Measurements from ENCODE around the gene TSHR. TPM values are rescaled to one million over a fixed set of nuclear protein-coding genes. Genes with fewer than 3 reads are reported as not detected.
A peak's percentile ranks its signal among the peaks of the same experiment; 100 is the strongest.

TSHR gene
- total RNA-seq, 1 experiment from 2014 or later = not detected

DNA sequence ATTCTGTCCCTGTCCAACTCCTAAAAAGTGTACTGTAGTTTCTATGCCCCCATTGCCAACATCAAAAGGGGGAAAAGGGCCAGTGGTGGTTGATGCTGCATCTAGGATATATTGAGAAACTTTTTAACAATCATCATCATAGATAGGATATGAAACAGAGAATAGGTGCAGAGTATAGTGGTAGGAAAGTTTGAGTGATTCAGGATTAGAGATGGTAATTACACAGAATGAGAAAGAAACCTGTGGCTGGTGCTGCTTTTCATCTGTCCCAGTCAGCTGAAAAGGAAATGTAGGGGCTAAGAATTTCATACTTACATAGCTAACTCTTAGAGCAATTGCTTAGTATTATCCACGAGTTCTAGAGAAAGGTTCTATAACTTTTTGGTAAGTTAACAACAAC, 197.8 kb downstream of the TSHR start (continued):
- TF ChIP-seq, protein P1, sequence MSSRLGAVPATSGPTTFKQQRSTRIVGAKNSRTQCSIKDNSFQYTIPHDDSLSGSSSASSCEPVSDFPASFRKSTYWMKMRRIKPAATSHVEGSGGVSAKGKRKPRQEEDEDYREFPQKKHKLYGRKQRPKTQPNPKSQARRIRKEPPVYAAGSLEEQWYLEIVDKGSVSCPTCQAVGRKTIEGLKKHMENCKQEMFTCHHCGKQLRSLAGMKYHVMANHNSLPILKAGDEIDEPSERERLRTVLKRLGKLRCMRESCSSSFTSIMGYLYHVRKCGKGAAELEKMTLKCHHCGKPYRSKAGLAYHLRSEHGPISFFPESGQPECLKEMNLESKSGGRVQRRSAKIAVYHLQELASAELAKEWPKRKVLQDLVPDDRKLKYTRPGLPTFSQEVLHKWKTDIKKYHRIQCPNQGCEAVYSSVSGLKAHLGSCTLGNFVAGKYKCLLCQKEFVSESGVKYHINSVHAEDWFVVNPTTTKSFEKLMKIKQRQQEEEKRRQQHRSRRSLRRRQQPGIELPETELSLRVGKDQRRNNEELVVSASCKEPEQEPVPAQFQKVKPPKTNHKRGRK (CRISPR knock-in tag; IDR thresholded peaks at IDR 0.05; ENCODE audit: borderline replicate concordance) = no peak
- TF ChIP-seq ZNF671 (CRISPR knock-in tag; IDR thresholded peaks at IDR 0.05) (no peak), CREB1 (CRISPR knock-in tag; IDR thresholded peaks at IDR 0.05) (no peak), ATF1 (CRISPR knock-in tag; IDR thresholded peaks at IDR 0.05) (no peak)
- TF ChIP-seq, protein P2, sequence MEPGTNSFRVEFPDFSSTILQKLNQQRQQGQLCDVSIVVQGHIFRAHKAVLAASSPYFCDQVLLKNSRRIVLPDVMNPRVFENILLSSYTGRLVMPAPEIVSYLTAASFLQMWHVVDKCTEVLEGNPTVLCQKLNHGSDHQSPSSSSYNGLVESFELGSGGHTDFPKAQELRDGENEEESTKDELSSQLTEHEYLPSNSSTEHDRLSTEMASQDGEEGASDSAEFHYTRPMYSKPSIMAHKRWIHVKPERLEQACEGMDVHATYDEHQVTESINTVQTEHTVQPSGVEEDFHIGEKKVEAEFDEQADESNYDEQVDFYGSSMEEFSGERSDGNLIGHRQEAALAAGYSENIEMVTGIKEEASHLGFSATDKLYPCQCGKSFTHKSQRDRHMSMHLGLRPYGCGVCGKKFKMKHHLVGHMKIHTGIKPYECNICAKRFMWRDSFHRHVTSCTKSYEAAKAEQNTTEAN (CRISPR knock-in tag; IDR thresholded peaks at IDR 0.05) = no peak

DNA sequence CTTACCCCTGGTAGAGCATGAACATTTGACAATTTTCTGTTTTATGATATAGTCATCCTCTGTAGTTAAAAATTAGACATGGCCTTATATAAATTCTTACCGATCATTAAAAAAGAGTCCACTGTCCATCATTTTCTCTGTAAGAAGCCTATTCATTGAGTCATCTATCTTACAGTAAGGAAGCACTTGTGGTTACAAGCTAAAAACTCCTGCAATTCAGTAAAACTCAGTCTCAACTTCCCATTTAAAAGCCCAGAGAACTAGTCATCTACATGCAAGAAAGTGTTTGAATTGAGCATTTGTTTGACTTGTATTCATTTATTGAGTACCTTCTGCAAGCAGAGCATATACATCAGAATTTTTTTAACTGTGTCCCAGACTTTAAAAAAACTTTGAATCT, 202.0 kb downstream of the TSHR start:
- H3K27ac Mint-ChIP-seq = no peak overlapping the region
- H3K4me3 Mint-ChIP-seq = no peak overlapping the region
- no peaks in the 10 kb centered on the region for H3K27me3 Mint-ChIP-seq (ENCODE audit: low read depth)
- H3K9me3 Mint-ChIP-seq = peaks cover 9% of the 10 kb centered on the region
- ATAC-seq (no peak), DNase-seq (ENCODE audit: low spot score) (no peak)
- CTCF ChIA-PET = no interaction called here
- POLR2A ChIA-PET = no interaction called here
- TF ChIP-seq, protein P2 (CRISPR knock-in tag; IDR thresholded peaks at IDR 0.05) = no peak
- no peak for TF ChIP-seq FOXK1 (CRISPR knock-in tag; IDR thresholded peaks at IDR 0.05)
- TF ChIP-seq, protein P3, sequence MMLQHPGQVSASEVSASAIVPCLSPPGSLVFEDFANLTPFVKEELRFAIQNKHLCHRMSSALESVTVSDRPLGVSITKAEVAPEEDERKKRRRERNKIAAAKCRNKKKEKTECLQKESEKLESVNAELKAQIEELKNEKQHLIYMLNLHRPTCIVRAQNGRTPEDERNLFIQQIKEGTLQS (CRISPR knock-in tag; conservative IDR thresholded peaks at IDR 0.05) = no peak
- TF ChIP-seq, protein P4, sequence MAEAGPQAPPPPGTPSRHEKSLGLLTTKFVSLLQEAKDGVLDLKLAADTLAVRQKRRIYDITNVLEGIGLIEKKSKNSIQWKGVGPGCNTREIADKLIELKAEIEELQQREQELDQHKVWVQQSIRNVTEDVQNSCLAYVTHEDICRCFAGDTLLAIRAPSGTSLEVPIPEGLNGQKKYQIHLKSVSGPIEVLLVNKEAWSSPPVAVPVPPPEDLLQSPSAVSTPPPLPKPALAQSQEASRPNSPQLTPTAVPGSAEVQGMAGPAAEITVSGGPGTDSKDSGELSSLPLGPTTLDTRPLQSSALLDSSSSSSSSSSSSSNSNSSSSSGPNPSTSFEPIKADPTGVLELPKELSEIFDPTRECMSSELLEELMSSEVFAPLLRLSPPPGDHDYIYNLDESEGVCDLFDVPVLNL (CRISPR knock-in tag; IDR thresholded peaks at IDR 0.05; ENCODE audit: borderline replicate concordance, low read depth) = no peak
- no peaks in the 10 kb centered on the region for H3K4me1 Mint-ChIP-seq
- H3K36me3 Mint-ChIP-seq = peaks cover 2% of the 10 kb centered on the region; the same call in 1 of the 2 replicates

DNA sequence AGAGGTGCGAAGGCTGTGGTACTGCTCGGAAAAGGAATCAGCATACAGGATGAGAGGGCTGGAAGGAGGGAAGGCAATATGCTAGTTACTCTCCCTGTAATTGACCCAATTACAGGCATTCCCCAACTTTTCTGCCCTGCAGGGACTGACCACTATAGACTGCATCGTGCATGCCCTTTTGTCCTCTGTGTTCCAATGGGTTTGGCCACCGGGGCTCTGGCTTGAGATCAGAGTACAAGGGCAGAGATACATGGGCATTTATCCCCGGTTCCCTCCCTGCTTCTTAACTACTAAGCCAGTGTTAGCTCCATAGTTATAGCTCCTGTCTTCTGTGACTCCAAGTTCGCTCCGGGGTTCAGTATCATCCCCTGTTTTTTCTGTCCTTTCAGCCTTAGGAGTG, 205.7 kb downstream of the TSHR start:
- POLR2A ChIA-PET = no interaction called here
- peaks cover 2% of the 10 kb centered on the region; the same call in 1 of the 2 replicates for H3K36me3 Mint-ChIP-seq
- no peak overlapping the region for H3K27ac Mint-ChIP-seq
- no peak overlapping the region for H3K4me3 Mint-ChIP-seq
- H3K27me3 Mint-ChIP-seq (ENCODE audit: low read depth) = no peaks in the 10 kb centered on the region
- ATAC-seq = 0 out of 2 replicates have a peak, but pooled peaks have one; percentile 6
- DNase-seq (ENCODE audit: low spot score) = no peak
- CTCF ChIA-PET = interaction anchor here (2.2 kb wide), 1 partner anchor 9 kb away, joined by 15 read pairs; no protein-coding TSS in a partner anchor
- H3K9me3 Mint-ChIP-seq = peaks cover 4% of the 10 kb centered on the region
- peaks cover 3% of the 10 kb centered on the region; the same call in 1 of the 2 replicates for H3K4me1 Mint-ChIP-seq
- TF ChIP-seq, protein P5, sequence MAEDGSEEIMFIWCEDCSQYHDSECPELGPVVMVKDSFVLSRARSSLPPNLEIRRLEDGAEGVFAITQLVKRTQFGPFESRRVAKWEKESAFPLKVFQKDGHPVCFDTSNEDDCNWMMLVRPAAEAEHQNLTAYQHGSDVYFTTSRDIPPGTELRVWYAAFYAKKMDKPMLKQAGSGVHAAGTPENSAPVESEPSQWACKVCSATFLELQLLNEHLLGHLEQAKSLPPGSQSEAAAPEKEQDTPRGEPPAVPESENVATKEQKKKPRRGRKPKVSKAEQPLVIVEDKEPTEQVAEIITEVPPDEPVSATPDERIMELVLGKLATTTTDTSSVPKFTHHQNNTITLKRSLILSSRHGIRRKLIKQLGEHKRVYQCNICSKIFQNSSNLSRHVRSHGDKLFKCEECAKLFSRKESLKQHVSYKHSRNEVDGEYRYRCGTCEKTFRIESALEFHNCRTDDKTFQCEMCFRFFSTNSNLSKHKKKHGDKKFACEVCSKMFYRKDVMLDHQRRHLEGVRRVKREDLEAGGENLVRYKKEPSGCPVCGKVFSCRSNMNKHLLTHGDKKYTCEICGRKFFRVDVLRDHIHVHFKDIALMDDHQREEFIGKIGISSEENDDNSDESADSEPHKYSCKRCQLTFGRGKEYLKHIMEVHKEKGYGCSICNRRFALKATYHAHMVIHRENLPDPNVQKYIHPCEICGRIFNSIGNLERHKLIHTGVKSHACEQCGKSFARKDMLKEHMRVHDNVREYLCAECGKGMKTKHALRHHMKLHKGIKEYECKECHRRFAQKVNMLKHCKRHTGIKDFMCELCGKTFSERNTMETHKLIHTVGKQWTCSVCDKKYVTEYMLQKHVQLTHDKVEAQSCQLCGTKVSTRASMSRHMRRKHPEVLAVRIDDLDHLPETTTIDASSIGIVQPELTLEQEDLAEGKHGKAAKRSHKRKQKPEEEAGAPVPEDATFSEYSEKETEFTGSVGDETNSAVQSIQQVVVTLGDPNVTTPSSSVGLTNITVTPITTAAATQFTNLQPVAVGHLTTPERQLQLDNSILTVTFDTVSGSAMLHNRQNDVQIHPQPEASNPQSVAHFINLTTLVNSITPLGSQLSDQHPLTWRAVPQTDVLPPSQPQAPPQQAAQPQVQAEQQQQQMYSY (CRISPR knock-in tag; IDR thresholded peaks at IDR 0.05) = no peak
- TF ChIP-seq TEAD4 (CRISPR knock-in tag; IDR thresholded peaks at IDR 0.05) (no peak), ZNF138 (CRISPR knock-in tag; conservative IDR thresholded peaks at IDR 0.05) (no peak), CBFB (CRISPR knock-in tag; IDR thresholded peaks at IDR 0.05; ENCODE audit: low read depth) (no peak), FOXJ3 (CRISPR knock-in tag; IDR thresholded peaks at IDR 0.05; ENCODE audit: borderline replicate concordance) (no peak), SMAD3 (CRISPR knock-in tag; IDR thresholded peaks at IDR 0.05; ENCODE audit: borderline replicate concordance) (no peak)
- TF ChIP-seq, protein P6, sequence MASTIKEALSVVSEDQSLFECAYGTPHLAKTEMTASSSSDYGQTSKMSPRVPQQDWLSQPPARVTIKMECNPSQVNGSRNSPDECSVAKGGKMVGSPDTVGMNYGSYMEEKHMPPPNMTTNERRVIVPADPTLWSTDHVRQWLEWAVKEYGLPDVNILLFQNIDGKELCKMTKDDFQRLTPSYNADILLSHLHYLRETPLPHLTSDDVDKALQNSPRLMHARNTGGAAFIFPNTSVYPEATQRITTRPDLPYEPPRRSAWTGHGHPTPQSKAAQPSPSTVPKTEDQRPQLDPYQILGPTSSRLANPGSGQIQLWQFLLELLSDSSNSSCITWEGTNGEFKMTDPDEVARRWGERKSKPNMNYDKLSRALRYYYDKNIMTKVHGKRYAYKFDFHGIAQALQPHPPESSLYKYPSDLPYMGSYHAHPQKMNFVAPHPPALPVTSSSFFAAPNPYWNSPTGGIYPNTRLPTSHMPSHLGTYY (CRISPR knock-in tag; IDR thresholded peaks at IDR 0.05) = no peak
- TF ChIP-seq, protein P7, sequence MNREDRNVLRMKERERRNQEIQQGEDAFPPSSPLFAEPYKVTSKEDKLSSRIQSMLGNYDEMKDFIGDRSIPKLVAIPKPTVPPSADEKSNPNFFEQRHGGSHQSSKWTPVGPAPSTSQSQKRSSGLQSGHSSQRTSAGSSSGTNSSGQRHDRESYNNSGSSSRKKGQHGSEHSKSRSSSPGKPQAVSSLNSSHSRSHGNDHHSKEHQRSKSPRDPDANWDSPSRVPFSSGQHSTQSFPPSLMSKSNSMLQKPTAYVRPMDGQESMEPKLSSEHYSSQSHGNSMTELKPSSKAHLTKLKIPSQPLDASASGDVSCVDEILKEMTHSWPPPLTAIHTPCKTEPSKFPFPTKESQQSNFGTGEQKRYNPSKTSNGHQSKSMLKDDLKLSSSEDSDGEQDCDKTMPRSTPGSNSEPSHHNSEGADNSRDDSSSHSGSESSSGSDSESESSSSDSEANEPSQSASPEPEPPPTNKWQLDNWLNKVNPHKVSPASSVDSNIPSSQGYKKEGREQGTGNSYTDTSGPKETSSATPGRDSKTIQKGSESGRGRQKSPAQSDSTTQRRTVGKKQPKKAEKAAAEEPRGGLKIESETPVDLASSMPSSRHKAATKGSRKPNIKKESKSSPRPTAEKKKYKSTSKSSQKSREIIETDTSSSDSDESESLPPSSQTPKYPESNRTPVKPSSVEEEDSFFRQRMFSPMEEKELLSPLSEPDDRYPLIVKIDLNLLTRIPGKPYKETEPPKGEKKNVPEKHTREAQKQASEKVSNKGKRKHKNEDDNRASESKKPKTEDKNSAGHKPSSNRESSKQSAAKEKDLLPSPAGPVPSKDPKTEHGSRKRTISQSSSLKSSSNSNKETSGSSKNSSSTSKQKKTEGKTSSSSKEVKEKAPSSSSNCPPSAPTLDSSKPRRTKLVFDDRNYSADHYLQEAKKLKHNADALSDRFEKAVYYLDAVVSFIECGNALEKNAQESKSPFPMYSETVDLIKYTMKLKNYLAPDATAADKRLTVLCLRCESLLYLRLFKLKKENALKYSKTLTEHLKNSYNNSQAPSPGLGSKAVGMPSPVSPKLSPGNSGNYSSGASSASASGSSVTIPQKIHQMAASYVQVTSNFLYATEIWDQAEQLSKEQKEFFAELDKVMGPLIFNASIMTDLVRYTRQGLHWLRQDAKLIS (CRISPR knock-in tag; IDR thresholded peaks at IDR 0.05; ENCODE audit: borderline replicate concordance) = no peak
- TF ChIP-seq, protein P8, sequence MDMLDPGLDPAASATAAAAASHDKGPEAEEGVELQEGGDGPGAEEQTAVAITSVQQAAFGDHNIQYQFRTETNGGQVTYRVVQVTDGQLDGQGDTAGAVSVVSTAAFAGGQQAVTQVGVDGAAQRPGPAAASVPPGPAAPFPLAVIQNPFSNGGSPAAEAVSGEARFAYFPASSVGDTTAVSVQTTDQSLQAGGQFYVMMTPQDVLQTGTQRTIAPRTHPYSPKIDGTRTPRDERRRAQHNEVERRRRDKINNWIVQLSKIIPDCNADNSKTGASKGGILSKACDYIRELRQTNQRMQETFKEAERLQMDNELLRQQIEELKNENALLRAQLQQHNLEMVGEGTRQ (CRISPR knock-in tag; IDR thresholded peaks at IDR 0.05) = no peak
